ENCODE data around the gene CCNF.

Gene CCNF

DNA sequence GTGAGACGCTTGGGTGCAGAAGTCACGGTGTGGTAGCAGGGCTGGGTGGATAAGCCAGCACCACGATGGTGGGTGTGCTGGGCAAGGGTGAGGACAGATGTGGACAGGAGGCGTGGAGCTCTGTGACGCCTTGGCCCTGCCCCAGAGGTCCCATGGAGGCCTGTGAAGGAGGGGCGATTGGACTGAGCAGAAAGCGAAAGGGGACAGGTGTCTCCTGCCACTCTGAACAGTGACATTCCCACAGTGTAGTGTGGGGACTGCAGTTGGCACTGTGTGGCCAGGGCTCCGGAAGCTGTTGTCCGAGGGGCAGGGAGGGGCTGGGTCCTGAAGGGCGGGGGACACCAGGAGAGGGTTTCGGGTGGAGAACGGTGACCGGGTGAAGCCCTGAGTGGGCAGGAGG lies 53.0 kb downstream of the CCNF start:
- TF ChIP-seq CTCF (IDR thresholded peaks at IDR 0.05; ENCODE audit: low read depth, low read length, missing control alignments) = no peak
- H3K4me3 ChIP-seq (replicated peaks; ENCODE audit: low read depth, low read length) = no peak overlapping the region
- no peak for DNase-seq (ENCODE audit: extremely low read depth, low read depth)

GRCh38 chr16:2482708-2483534 lies 53.7 kb downstream of the CCNF start:
- TF ChIP-seq CTCF (IDR thresholded peaks at IDR 0.05; ENCODE audit: low read depth, low read length, missing control alignments) = no peak
- H3K4me3 ChIP-seq (replicated peaks; ENCODE audit: low read depth, low read length) = peak overlapping the region; percentile 16; the same call in 1 of the 2 replicates
- no peak for DNase-seq (ENCODE audit: extremely low read depth, low read depth)

- H3K4me3 ChIP-seq (replicated peaks; ENCODE audit: low read depth, low read length) = no peak overlapping the region
- TF ChIP-seq CTCF (IDR thresholded peaks at IDR 0.05; ENCODE audit: low read depth, low read length, missing control alignments) = no peak
- no peak for DNase-seq (ENCODE audit: extremely low read depth, low read depth)
Measured at GRCh38 chr16:2483939-2484897, 55.0 kb downstream of the CCNF start.

DNA sequence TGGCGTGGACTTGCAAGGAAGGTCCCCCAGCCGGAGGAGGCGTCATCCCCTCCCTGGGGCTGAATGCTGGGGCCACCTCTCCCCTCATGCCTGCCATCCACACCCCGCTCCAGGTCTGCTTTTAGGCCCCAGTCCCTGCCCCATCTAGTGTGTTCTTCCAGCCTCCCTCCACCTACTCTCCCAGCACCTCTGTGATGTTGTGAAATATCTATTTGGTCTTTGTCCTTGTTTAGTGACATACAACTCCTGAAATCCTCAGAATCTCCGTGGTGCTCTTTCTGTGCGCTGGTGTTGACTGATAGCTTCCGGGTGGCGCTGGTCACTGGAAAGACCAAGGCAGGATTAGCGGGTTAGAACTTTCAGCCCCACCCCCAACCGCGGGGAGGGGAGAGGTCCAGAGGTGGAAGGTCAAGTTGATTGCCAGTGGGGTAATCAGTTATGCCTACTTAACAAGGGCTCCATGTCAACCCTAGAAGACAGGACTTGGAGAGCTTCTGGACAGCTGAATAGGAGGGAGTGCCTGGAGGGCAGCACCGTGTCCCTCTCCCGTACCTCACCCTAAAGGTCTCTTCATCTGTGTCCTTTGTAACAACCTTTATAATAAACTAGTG lies 55.8 kb downstream of the CCNF start:
- H3K4me3 ChIP-seq (replicated peaks; ENCODE audit: low read depth, low read length) = no peak overlapping the region
- no peak for DNase-seq (ENCODE audit: extremely low read depth, low read depth)
- TF ChIP-seq CTCF (IDR thresholded peaks at IDR 0.05; ENCODE audit: low read depth, low read length, missing control alignments) = no peak

DNA sequence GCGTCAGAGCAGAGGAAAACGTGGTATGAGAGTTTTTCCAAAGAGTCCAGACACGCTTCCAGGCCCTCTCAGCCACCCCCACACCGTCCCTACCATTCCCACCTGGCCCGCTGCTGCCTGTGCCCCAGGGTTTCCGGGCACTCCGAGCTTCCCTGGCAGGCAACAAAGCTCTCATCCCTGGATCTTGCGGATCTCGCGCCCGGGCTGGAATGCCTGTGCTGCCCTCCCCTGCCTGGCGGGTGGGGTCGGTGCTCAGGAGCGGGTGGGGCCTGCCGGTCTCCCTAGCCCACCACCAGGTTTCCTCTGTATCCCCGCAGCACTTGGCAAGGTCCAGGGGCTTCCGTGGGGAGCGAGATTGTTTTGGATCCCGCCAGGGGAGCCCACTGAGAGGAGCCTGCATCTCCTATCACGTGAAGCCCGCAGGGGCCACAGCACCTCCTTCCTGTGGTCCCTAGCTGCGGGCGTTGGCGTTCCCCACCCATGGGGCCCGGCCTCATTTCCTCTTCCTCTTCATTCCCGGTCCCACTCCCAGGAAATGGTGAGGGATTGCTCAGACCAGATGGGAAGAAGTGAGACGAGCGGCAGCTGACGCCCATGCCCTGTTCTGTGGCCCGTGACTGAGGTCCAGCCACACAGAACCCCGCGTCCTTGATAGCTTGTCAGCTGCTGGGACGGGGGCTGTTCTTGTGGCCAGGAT lies 56.7 kb downstream of the CCNF start:
- no peak for DNase-seq (ENCODE audit: extremely low read depth, low read depth)
- no peak for TF ChIP-seq CTCF (IDR thresholded peaks at IDR 0.05; ENCODE audit: low read depth, low read length, missing control alignments)
- no peak overlapping the region for H3K4me3 ChIP-seq (replicated peaks; ENCODE audit: low read depth, low read length)
